ENCODE measurements around the gene EBP. TPM values are rescaled to one million over a fixed set of nuclear protein-coding genes. Genes with fewer than 3 reads are reported as not detected.

EBP gene
- total RNA-seq, 1 donor = 45.6 TPM

DNA sequence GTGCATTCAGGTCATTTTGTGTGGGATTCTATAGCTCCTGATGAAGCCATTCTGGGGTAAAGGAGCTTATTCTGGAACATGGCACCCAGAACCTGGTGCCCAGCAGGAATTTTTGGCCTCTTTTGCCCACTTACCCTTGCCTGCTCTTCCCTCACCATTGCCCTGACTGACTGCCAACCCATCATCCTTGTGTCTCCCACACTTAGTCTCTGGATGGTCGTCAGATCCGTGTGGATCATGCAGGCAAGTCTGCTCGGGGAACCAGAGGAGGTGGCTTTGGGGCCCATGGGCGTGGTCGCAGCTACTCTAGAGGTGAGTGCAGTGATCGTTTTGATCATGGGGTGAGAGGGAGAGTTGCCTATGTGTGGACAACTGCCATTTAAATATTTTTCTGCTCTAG lies 54.5 kb downstream of the EBP start:
- Histone ChIP-seq H3K9me3 (ENCODE audit: low read depth, low read length) (no peaks in the 10 kb centered on the region), H3K36me3 (ENCODE audit: insufficient read depth, low read length) (peaks cover 36% of the 10 kb centered on the region), H4K20me1 (ENCODE audit: insufficient read depth, low read length) (peaks cover 11% of the 10 kb centered on the region), H2AFZ (ENCODE audit: low read length) (no peak overlapping the region), H3K4me2 (ENCODE audit: insufficient read depth, low read length) (peak overlapping the region; percentile 98), H3K27ac (ENCODE audit: low read depth, low read length) (peak overlapping the region; percentile 10), H3K79me2 (ENCODE audit: insufficient read depth, low read length) (peaks cover 17% of the 10 kb centered on the region), H3K27me3 (ENCODE audit: insufficient read depth, low read length) (no peaks in the 10 kb centered on the region), H3K4me3 (ENCODE audit: insufficient read depth, low read length) (peak overlapping the region; percentile 74), H3K4me1 (ENCODE audit: insufficient read depth, low read length) (peaks cover 14% of the 10 kb centered on the region)
- peak; percentile 48 for DNase-seq (ENCODE audit: insufficient read length, low spot score, missing footprints)
- TF ChIP-seq, protein P1, sequence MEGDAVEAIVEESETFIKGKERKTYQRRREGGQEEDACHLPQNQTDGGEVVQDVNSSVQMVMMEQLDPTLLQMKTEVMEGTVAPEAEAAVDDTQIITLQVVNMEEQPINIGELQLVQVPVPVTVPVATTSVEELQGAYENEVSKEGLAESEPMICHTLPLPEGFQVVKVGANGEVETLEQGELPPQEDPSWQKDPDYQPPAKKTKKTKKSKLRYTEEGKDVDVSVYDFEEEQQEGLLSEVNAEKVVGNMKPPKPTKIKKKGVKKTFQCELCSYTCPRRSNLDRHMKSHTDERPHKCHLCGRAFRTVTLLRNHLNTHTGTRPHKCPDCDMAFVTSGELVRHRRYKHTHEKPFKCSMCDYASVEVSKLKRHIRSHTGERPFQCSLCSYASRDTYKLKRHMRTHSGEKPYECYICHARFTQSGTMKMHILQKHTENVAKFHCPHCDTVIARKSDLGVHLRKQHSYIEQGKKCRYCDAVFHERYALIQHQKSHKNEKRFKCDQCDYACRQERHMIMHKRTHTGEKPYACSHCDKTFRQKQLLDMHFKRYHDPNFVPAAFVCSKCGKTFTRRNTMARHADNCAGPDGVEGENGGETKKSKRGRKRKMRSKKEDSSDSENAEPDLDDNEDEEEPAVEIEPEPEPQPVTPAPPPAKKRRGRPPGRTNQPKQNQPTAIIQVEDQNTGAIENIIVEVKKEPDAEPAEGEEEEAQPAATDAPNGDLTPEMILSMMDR (IDR thresholded peaks at IDR 0.05; ENCODE audit: extremely low read depth, low read depth, low read length) = no peak

Other genes starting within 250 kb of the EBP start
- not detected in 2 replicates for gene SSX3, start 165.1 kb upstream of the EBP start, total RNA-seq
- gene SSX4, start 138.3 kb upstream of the EBP start, total RNA-seq = not detected in 2 replicates
- gene SSX4B, start 109.8 kb upstream of the EBP start, total RNA-seq = not detected in 2 replicates
- 48.9 and 52.8 TPM in 2 replicates for gene SLC38A5, start 51.5 kb upstream of the EBP start, total RNA-seq
- 67.3 and 67.5 TPM in 2 replicates for gene FTSJ1, start 45.6 kb upstream of the EBP start, total RNA-seq
- 12.4 and 13.8 TPM in 2 replicates for gene PORCN, start 12.8 kb upstream of the EBP start, total RNA-seq
- gene TBC1D25, start 17.9 kb downstream of the EBP start, total RNA-seq = 8.8 and 10.1 TPM in 2 replicates
- gene RBM3, start 52.7 kb downstream of the EBP start, total RNA-seq = 441 and 527 TPM in 2 replicates
- 78.1 and 88.7 TPM in 2 replicates for gene WDR13, start 75.7 kb downstream of the EBP start, total RNA-seq
- 0.36 TPM in 1 of 2 replicates, not detected in the other for gene WAS, start 162.0 kb downstream of the EBP start, total RNA-seq
- 2.5 and 2.7 TPM in 2 replicates for gene SUV39H1, start 174.9 kb downstream of the EBP start, total RNA-seq
- gene GLOD5, start 239.9 kb downstream of the EBP start, total RNA-seq = not detected in 2 replicates